Amygdala (tissue), 56 donors: ENCODE results near the gene ZNF780A.
"Not testable (repeated sequence)": the region's sequence is repeated elsewhere in the genome, so short reads cannot be mapped to it uniquely, and the experiment has no call there.

ENCODE experiments used
- DNase-seq, 56 donors: peaks; one replicate each; lab custom pipeline; 2025; lab: John Stamatoyannopoulos, UW

Gene ZNF780A

GRCh38 chr19:40090241-40091204 lies at the start of gene ZNF780A:
Gene ZNF780A, minus strand, starts transcription at chr19:40090943. Its CDS starts 6,190 bp downstream, at chr19:40084753.
- peak; percentile 15 to 86 (median 67) for DNase-seq

- peak in 4 of 56 donors; percentile 0 to 39 (median 9) for DNase-seq
Observed at GRCh38 chr19:40139533-40140287, 49.0 kb upstream of the ZNF780A start.

DNA sequence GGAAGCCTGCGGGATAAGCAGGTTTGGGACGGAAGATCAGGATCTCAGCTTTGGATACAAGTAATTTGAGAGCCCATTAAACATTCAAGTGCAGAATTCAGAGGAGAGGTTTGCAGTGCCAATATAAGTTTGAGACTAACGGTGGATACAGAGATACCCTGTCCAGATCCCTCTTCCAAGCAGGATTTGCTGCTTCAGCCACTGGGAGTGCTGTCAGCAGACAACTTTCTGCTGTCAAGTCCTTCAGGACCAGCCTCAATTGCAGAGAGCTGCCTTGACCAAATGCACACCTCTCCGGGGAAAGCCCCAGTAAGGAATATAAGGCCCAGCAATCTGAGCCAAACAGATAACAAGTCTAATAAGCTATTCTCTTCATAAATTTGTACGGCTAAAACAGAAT lies 46.1 kb upstream of the ZNF780A start:
- DNase-seq: no peak

- DNase-seq: no peak
Observed at GRCh38 chr19:40134866-40135265, 44.1 kb upstream of the ZNF780A start.

DNA sequence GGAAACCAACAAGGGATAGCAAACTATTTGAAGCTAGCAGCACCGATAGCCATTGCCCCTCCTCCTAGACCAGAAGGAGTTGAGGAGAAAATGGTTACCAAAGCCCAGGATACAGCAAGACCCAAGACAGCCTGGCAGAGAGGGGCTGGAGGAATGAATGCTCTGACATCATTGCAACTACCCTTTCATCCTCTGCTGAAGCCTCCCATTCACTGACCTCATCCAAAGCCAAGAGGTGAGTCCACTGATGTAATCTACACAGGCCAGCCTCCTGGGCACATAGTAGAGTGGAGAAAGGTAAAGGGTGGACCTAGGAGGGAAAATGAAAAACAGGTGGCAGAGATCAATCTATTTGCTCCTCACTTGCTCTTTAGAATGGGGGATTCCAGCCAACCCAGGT lies 42.7 kb upstream of the ZNF780A start:
- DNase-seq: no peak

DNA sequence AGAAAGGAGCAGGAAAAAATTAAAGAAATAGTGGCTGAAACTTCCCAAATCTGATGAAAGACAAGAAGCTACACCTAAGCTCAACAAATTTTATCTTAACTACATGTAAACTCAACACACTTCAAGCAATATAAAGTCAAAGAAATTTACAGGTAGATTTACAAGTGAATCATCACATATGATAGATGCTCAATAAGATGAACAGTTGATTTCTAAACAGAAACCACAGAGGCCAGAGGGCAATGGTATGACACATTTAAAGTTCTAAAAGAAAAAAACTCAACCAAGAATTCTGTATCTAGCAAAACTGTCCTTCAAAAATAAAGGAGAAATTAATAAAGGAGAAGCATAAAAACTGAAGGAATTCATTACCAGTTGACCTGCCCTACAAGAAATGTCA lies 39.3 kb upstream of the ZNF780A start:
- no peak for DNase-seq

- no peak for DNase-seq
Observed at GRCh38 chr19:40129425-40129824, 38.7 kb upstream of the ZNF780A start.

- DNase-seq: no peak
Observed at GRCh38 chr19:40128991-40129390, 38.2 kb upstream of the ZNF780A start.

GRCh38 chr19:40119380-40119779 lies 28.6 kb upstream of the ZNF780A start:
- DNase-seq: no peak

- not testable (repeated sequence) for DNase-seq
Observed at GRCh38 chr19:40118638-40119037, 27.9 kb upstream of the ZNF780A start.

DNA sequence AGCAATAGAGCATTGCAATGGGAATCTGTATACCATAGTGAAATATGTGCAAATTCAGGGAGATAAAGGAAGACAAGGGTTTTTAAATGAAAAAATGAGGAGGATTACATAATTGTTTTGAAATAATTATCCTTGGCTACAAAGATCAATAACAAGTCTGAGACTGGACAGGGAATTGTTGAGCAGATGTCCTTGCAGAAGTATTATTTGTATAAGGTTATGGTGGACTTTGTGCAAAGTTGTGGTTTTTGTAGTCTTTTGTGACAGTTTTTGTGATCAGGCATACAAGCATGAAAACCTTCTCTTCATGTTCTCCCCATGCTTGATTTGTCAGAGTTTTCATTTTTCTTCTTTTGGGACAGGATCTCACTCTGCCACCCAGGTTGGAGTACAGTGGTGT lies 25.3 kb upstream of the ZNF780A start:
- DNase-seq: no peak

DNA sequence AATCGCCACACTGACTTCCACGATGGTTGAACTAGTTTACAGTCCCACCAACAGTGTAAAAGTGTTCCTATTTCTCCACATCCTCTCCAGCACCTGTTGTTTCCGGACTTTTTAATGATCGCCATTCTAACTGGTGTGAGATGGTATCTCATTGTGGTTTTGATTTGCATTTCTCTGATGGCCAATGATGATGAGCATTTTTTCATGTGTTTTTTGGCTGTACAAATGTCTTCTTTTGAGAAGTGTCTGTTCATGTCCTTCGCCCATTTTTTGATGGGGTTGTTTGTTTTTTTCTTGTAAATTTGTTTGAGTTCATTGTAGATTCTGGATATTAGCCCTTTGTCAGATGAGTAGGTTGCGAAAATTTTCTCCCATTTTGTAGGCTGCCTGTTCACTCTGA lies 23.4 kb upstream of the ZNF780A start:
- not testable (repeated sequence) for DNase-seq

- DNase-seq: not testable (repeated sequence)
Observed at GRCh38 chr19:40112271-40112670, 21.5 kb upstream of the ZNF780A start.

DNA sequence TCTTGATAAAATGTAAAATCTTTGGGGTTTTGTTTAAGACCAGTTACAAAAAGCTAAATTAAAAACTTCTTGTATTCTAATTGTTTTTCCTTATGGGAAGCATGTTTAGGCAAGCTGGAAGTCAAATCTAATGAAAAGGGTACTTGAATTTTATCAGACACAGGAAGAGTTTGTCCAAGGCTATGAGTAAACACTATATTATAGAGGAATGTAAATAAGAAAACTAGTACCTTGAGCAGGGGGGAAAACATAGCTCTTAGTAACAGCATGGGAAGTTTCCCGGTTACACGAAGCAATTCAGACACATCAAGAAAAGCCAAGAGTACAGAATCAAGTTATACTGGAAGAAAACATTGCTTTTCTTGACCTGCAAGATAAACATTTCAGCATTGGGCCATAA lies 19.8 kb upstream of the ZNF780A start:
- no peak for DNase-seq

GRCh38 chr19:40104754-40105153 lies 14.0 kb upstream of the ZNF780A start:
- DNase-seq: no peak

GRCh38 chr19:40103600-40103999 lies 12.9 kb upstream of the ZNF780A start:
- no peak for DNase-seq

DNA sequence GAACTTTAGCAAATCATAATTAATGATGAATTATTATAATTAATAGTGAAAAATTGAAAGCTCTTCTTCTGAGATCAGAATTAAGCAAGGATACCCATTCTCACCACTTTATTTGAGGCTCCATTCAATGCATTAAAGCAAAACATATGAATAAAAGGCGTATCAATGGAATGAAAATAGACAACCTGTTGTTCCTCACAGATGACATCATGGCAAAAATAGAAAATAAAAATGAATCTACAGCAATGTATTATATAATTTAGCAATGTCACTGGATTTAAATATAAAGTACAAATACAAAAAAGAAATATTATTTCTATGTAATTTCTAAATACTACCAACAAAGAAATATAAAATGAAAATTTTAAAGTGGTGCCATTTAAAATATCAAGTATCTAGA lies 11.1 kb upstream of the ZNF780A start:
- no peak for DNase-seq

DNA sequence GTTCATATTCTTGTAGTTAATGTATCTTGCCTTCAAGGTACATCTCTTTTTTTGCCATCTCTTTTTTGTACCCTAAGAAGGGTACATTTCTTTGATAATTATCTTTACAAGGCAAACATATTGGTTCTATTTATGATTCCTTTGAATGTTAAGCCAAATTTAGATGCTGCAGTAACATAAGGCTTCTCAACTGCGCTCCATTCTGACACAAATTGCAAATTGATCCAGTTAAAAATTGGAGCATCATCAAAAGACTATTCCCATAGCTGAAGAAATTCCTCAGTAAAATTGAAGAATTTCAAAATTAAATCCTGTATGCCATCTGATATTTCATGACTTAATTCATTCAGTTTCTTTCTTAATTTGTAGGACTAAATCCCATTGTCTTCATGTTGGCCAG lies 2.7 kb upstream of the ZNF780A start:
- no peak for DNase-seq

GRCh38 chr19:40091205-40092129 lies 724 bp upstream of the ZNF780A start:
- DNase-seq: no peak

GRCh38 chr19:40089462-40089861 lies 1.3 kb downstream of the ZNF780A start:
- DNase-seq: no peak
